Lower leg skin (tissue), 4 donors: ENCODE results near the gene PNMA6E. TPM values are rescaled to one million over a fixed set of nuclear protein-coding genes. Genes with fewer than 3 reads are reported as not detected.

Experiments used
- DNase-seq, 2 donors: peaks; one replicate each; pipeline ENCODE4 v3.0.0-alpha.2; 2019; ENCODE audit warnings: low spot score in 2 of 2
- H3K4me3 ChIP-seq: fragments of 200-600 bp; sonication (generic); 2 replicates; pipeline ENCODE4 v1.5.1; 2017; ENCODE audit warnings: mild to moderate bottlenecking, low read depth; ENCODE audit not compliant: poor library complexity, severe bottlenecking
- POLR2A ChIP-seq, 2 donors: fragments of 450-650 bp; IDR thresholded peaks; one replicate each; pipeline ENCODE4 v1.6.1; 2016 to 2017; ENCODE audit warnings: antibody characterized with exemption in 2 of 2, mild to moderate bottlenecking in 1 of 2, moderate library complexity in 1 of 2
- WGBS, 2 donors: methylation state at CpG; one replicate each; pipeline ENCODE4 v1.1.5; 2018; 5-methylcytosine and 5-hydroxymethylcytosine counted together
- intact Hi-C: fragments of 100-400 bp; cut with DNase I; formaldehyde crosslinking; loops from one replicate; pipeline ENCODE4 v1.15.0; 2023; ENCODE audit warnings: low total_unique reads
- total RNA-seq, 4 donors: library from RNA; depleted of rRNA; stranded (reverse); fragments of >200 nt; gene quantifications; one replicate each; pipeline ENCODE4 v1.1.0, GENCODE V29; 2016
- TF ChIP-seq, protein P1 (sequence below), 3 donors: fragments of 450-650 bp; IDR thresholded peaks; one replicate each; pipeline ENCODE4 v1.5.1; 2016; ENCODE audit warnings: antibody characterized with exemption in 3 of 3, mild to moderate bottlenecking in 3 of 3, moderate library complexity in 2 of 3

PNMA6E gene
- total RNA-seq, 4 donors from 2014 or later: 0.13 to 0.20 TPM; not detected in 2

DNA sequence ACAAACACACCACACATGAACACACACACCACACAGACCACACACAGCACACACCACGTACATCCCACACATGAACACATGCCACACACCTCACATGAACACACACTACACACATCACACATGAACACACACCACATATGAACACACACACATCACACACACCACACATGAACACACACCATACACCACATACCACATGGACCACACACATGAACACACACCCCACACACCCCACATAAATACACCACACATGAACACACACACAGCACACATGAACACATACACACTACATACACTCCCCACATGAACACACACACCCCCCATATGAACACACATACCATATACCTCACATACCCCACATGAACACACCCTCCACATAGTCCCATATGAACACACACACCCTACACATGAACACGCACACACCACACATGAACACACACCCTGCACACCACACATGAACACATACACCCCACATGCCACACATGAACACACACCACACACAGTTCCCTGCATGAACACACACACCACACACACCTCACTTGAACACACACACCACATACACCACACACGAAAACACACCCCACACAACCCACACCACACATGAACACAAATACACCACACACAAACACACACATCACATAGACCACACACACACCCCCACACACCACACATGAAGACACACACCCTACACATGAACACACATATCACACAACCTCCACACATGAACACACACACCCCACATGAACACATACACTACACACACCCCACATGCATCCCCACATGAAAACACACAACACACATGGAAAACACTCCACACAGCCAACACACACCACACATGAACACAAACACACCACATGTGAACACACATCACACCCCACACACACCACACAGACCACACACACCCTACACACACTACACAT is 18.3 kb downstream of the PNMA6E start:
- DNase-seq: no peak
- H3K4me3 ChIP-seq: no peak overlapping the region
- intact Hi-C loops: no loop called here
- TF ChIP-seq, protein P1, sequence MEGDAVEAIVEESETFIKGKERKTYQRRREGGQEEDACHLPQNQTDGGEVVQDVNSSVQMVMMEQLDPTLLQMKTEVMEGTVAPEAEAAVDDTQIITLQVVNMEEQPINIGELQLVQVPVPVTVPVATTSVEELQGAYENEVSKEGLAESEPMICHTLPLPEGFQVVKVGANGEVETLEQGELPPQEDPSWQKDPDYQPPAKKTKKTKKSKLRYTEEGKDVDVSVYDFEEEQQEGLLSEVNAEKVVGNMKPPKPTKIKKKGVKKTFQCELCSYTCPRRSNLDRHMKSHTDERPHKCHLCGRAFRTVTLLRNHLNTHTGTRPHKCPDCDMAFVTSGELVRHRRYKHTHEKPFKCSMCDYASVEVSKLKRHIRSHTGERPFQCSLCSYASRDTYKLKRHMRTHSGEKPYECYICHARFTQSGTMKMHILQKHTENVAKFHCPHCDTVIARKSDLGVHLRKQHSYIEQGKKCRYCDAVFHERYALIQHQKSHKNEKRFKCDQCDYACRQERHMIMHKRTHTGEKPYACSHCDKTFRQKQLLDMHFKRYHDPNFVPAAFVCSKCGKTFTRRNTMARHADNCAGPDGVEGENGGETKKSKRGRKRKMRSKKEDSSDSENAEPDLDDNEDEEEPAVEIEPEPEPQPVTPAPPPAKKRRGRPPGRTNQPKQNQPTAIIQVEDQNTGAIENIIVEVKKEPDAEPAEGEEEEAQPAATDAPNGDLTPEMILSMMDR (IDR thresholded peaks at IDR 0.05): no peak
- no peak for TF ChIP-seq POLR2A (IDR thresholded peaks at IDR 0.05)
- 84 to 91% methylated on average over 3 of the region's 3 CpGs for WGBS, 2 donors

- DNase-seq: no peak
- TF ChIP-seq POLR2A (IDR thresholded peaks at IDR 0.05): no peak
- TF ChIP-seq, protein P1 (IDR thresholded peaks at IDR 0.05): no peak
- 51 to 52% methylated on average over 7 to 12 of the region's 12 CpGs for WGBS, 2 donors
- intact Hi-C loops: no loop called here
- H3K4me3 ChIP-seq: no peak overlapping the region
These were observed 19.2 kb downstream of the PNMA6E start for GRCh38 chrX:153381684-153382532.

- no peak for DNase-seq
- intact Hi-C loops: no loop called here
- H3K4me3 ChIP-seq: no peak overlapping the region
- TF ChIP-seq POLR2A (IDR thresholded peaks at IDR 0.05): no peak
- TF ChIP-seq, protein P1 (IDR thresholded peaks at IDR 0.05): no peak
- 66 to 74% methylated on average over 3 to 9 of the region's 9 CpGs for WGBS, 2 donors
These were observed 20.5 kb downstream of the PNMA6E start for GRCh38 chrX:153380691-153381090.

- no peak overlapping the region for H3K4me3 ChIP-seq
- TF ChIP-seq, protein P1 (IDR thresholded peaks at IDR 0.05): no peak
- no peak for TF ChIP-seq POLR2A (IDR thresholded peaks at IDR 0.05)
- 60 to 68% methylated on average over 11 to 13 of the region's 13 CpGs for WGBS, 2 donors
- DNase-seq: no peak
- intact Hi-C loops: no loop called here
These were observed 21.1 kb downstream of the PNMA6E start for GRCh38 chrX:153379971-153380581.

GRCh38 chrX:153379508-153379907 is 21.6 kb downstream of the PNMA6E start:
- TF ChIP-seq, protein P1 (IDR thresholded peaks at IDR 0.05): no peak
- TF ChIP-seq POLR2A (IDR thresholded peaks at IDR 0.05): no peak
- DNase-seq: no peak
- no peak overlapping the region for H3K4me3 ChIP-seq
- 69 to 76% methylated on average over 9 of the region's 9 CpGs for WGBS, 2 donors
- intact Hi-C loops: no loop called here
